Tibial nerve (tissue), 4 donors: ENCODE results near the gene ARHGAP26.

ENCODE experiments used
- EP300 ChIP-seq, 2 donors: sonication (generic); formaldehyde crosslinking; IDR thresholded peaks; one replicate each; pipeline ENCODE4 v1.6.1; 2017; ENCODE audit warnings: antibody characterized with exemption in 2 of 2, mild to moderate bottlenecking in 1 of 2
- POLR2A ChIP-seq, 2 donors: fragments of 450-650 bp; IDR thresholded peaks; one replicate each; pipeline ENCODE4 v1.6.1; 2017; ENCODE audit warnings: antibody characterized with exemption in 2 of 2, mild to moderate bottlenecking in 2 of 2, moderate library complexity in 2 of 2
- TF ChIP-seq, protein P1 (sequence below), 5 experiments: fragments of 200-600 bp in 3 of 5; fragments of 450-650 bp in 2 of 5; sonication (generic) in 3 of 5; IDR thresholded peaks; one replicate each; pipeline ENCODE4 v1.5.1; 2016 to 2019; ENCODE audit warnings: antibody characterized with exemption in 5 of 5, mild to moderate bottlenecking in 3 of 5, moderate library complexity in 2 of 5

DNA sequence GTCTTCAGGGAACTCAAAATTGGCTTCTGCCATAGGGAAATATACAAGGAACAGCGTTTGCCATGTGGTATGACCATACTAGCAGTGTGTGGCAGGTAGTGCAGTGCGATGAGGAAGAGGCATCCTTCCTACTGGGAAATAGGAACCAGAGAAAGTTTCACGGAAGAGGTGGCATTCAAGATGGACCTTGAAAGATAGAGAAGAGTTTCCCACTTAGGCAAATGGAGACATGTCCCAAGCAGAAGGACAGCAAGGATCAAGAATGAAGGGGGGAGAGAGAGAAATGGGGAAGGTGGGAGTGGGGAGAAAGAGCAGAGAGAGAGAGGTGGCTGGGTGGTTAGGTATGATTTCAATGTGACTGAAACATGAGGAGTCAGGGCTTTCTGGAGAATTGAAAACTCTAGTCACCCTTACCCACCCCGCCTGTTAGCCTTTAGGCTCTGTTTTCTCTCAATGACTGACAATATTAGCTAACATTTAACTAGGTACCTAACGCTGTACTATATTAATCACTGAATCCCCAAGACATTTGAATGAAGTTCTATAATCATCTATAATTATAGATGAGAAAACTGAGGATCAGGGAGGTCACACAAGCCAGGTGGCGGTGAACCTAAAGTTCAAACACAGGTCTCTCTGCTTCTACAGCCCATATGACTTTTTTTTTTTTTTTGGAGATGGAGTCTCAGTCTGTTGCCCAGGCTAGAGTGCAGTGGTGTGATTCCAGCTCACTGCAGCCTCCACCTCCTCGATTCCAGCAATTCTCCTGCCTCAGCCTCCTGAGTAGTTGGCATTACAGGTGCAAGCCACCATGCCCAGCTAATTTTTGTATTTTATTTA is 462.0 kb downstream of the ARHGAP26 start:
- TF ChIP-seq, protein P1, sequence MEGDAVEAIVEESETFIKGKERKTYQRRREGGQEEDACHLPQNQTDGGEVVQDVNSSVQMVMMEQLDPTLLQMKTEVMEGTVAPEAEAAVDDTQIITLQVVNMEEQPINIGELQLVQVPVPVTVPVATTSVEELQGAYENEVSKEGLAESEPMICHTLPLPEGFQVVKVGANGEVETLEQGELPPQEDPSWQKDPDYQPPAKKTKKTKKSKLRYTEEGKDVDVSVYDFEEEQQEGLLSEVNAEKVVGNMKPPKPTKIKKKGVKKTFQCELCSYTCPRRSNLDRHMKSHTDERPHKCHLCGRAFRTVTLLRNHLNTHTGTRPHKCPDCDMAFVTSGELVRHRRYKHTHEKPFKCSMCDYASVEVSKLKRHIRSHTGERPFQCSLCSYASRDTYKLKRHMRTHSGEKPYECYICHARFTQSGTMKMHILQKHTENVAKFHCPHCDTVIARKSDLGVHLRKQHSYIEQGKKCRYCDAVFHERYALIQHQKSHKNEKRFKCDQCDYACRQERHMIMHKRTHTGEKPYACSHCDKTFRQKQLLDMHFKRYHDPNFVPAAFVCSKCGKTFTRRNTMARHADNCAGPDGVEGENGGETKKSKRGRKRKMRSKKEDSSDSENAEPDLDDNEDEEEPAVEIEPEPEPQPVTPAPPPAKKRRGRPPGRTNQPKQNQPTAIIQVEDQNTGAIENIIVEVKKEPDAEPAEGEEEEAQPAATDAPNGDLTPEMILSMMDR (IDR thresholded peaks at IDR 0.05), result no peak
- TF ChIP-seq EP300 (IDR thresholded peaks at IDR 0.05), result no peak
- no peak for TF ChIP-seq POLR2A (IDR thresholded peaks at IDR 0.05)
